ENCODE data around the gene HCFC1.

The HCFC1 gene

GRCh38 chrX:153984351-153985178, 12.9 kb upstream of the HCFC1 start:
- Histone ChIP-seq H3K36me3 (replicated peaks; ENCODE audit: insufficient read depth, low read length) (no peaks in the 10 kb centered on the region), H3K4me1 (ENCODE audit: low read length) (peaks cover 39% of the 10 kb centered on the region), H3K9me2 (replicated peaks; ENCODE audit: insufficient read depth, low read length) (no peaks in the 10 kb centered on the region), H3K4me3 (ENCODE audit: low read length) (no peak overlapping the region), H3K4me2 (ENCODE audit: low read depth, low read length) (peak overlapping the region; percentile 60; the same call in 1 of the 2 replicates), H2AFZ (ENCODE audit: low read length) (no peak overlapping the region), H3K9me3 (replicated peaks; ENCODE audit: insufficient read depth, low read length) (no peaks in the 10 kb centered on the region), H3K79me2 (ENCODE audit: low read length) (no peaks in the 10 kb centered on the region), H3K27ac (ENCODE audit: low read length) (peak overlapping the region; percentile 93; the same call in 1 of the 2 replicates), H4K20me1 (ENCODE audit: insufficient read depth, low read length) (no peaks in the 10 kb centered on the region), H3F3A (ENCODE audit: insufficient read depth, low read length) (peaks cover 26% of the 10 kb centered on the region), H3K27me3 (replicated peaks; ENCODE audit: insufficient read depth, low read length) (no peaks in the 10 kb centered on the region), H3K9ac (ENCODE audit: low read length) (peak overlapping the region; percentile 45; the same call in 1 of the 2 replicates)
- DNase-seq, result no peak
- TF ChIP-seq EZH2 (optimal IDR thresholded peaks at IDR 0.05; ENCODE audit: low read depth, low read length) (no peak), CTCF (IDR thresholded peaks at IDR 0.05; ENCODE audit: low read length) (no peak), EZH2phosphoT487 (IDR thresholded peaks at IDR 0.05; ENCODE audit: low read length) (no peak)

GRCh38 chrX:153983321-153983801, 11.7 kb upstream of the HCFC1 start:
- Histone ChIP-seq H3K36me3 (replicated peaks; ENCODE audit: insufficient read depth, low read length) (no peaks in the 10 kb centered on the region), H3K4me2 (ENCODE audit: low read depth, low read length) (no peak overlapping the region), H3K9me2 (replicated peaks; ENCODE audit: insufficient read depth, low read length) (no peaks in the 10 kb centered on the region), H3K4me3 (ENCODE audit: low read length) (no peak overlapping the region), H2AFZ (ENCODE audit: low read length) (no peak overlapping the region), H3F3A (ENCODE audit: insufficient read depth, low read length) (peaks cover 26% of the 10 kb centered on the region), H3K27me3 (replicated peaks; ENCODE audit: insufficient read depth, low read length) (no peaks in the 10 kb centered on the region), H3K27ac (ENCODE audit: low read length) (no peak overlapping the region), H3K9ac (ENCODE audit: low read length) (no peak overlapping the region), H3K9me3 (replicated peaks; ENCODE audit: insufficient read depth, low read length) (no peaks in the 10 kb centered on the region), H3K4me1 (ENCODE audit: low read length) (peaks cover 39% of the 10 kb centered on the region), H4K20me1 (ENCODE audit: insufficient read depth, low read length) (no peaks in the 10 kb centered on the region), H3K79me2 (ENCODE audit: low read length) (no peaks in the 10 kb centered on the region)
- DNase-seq, result no peak
- TF ChIP-seq EZH2 (optimal IDR thresholded peaks at IDR 0.05; ENCODE audit: low read depth, low read length), result no peak
- TF ChIP-seq CTCF (IDR thresholded peaks at IDR 0.05; ENCODE audit: low read length), result no peak
- TF ChIP-seq EZH2phosphoT487 (IDR thresholded peaks at IDR 0.05; ENCODE audit: low read length), result no peak

- peak overlapping the region; percentile 81 for H3K27ac ChIP-seq (ENCODE audit: low read length)
- no peaks in the 10 kb centered on the region for H3K79me2 ChIP-seq (ENCODE audit: low read length)
- peak; percentile 84 for DNase-seq
- H2AFZ ChIP-seq (ENCODE audit: low read length), result no peak overlapping the region
- no peak overlapping the region for H3K9ac ChIP-seq (ENCODE audit: low read length)
- no peaks in the 10 kb centered on the region for H3K36me3 ChIP-seq (replicated peaks; ENCODE audit: insufficient read depth, low read length)
- H3K27me3 ChIP-seq (replicated peaks; ENCODE audit: insufficient read depth, low read length), result no peaks in the 10 kb centered on the region
- no peak overlapping the region for H3K4me3 ChIP-seq (ENCODE audit: low read length)
- H3K9me2 ChIP-seq (replicated peaks; ENCODE audit: insufficient read depth, low read length), result no peaks in the 10 kb centered on the region
- no peaks in the 10 kb centered on the region for H3K9me3 ChIP-seq (replicated peaks; ENCODE audit: insufficient read depth, low read length)
- no peak for TF ChIP-seq EZH2phosphoT487 (IDR thresholded peaks at IDR 0.05; ENCODE audit: low read length)
- no peak for TF ChIP-seq CTCF (IDR thresholded peaks at IDR 0.05; ENCODE audit: low read length)
- TF ChIP-seq EZH2 (optimal IDR thresholded peaks at IDR 0.05; ENCODE audit: low read depth, low read length), result no peak
- peaks cover 39% of the 10 kb centered on the region for H3K4me1 ChIP-seq (ENCODE audit: low read length)
- H4K20me1 ChIP-seq (ENCODE audit: insufficient read depth, low read length), result no peaks in the 10 kb centered on the region
- H3K4me2 ChIP-seq (ENCODE audit: low read depth, low read length), result peak overlapping the region; percentile 26; the same call in 1 of the 2 replicates
- peaks cover 26% of the 10 kb centered on the region for H3F3A ChIP-seq (ENCODE audit: insufficient read depth, low read length)
These were observed 10.3 kb upstream of the HCFC1 start for GRCh38 chrX:153981771-153982533.
